Measurements from ENCODE around the gene LEAP2. TPM values are rescaled to one million over a fixed set of nuclear protein-coding genes. Genes with fewer than 3 reads are reported as not detected.

LEAP2 gene
- polyA plus RNA-seq (2011; rRNA removed), result 0.31 and 0.70 TPM in 2 replicates
- polyA minus RNA-seq (2011; rRNA and poly(A)+ RNA removed), result 0.51 TPM in 1 of 2 replicates, not detected in the other

- no peak for TF ChIP-seq CTCF (IDR thresholded peaks at IDR 0.05; ENCODE audit: insufficient read depth, low read depth, low read length)
- ChIA-PET POLR2A (no interaction called here), CTCF (interaction anchor here (0.5 to 1.3 kb wide), 4 partner anchors 10 to 160 kb away, joined by 4 to 6 read pairs (median 4); partner anchors contain the start of gene SHROOM1)
- Histone ChIP-seq H3K4me3 (ENCODE audit: low read depth, low read length) (no peak within 1 kb of the TSS), H3K27me3 (ENCODE audit: control insufficient read depth, insufficient read depth, low read length) (no peaks in the 10 kb centered on the region; the same call in 1 of the 2 replicates), H3K36me3 (ENCODE audit: control insufficient read depth, insufficient read depth, low read length) (peaks cover 11% of the 10 kb centered on the region)
- DNase-seq (ENCODE audit: low read depth), result no peak
These were observed at the start of gene LEAP2 for GRCh38 chr5:132873119-132873929. Gene LEAP2, plus strand, starts transcription at chr5:132873668. Its CDS starts 27 bp downstream, at chr5:132873695.

GRCh38 chr5:132824426-132824825, 49.0 kb upstream of the LEAP2 start:
- DNase-seq (ENCODE audit: low read depth), result no peak
- TF ChIP-seq CTCF (IDR thresholded peaks at IDR 0.05; ENCODE audit: insufficient read depth, low read depth, low read length), result no peak
- ChIA-PET CTCF (interaction anchor here (1.2 to 1.3 kb wide), 3 partner anchors 59 to 298 kb away, joined by 3 to 5 read pairs (median 3); no protein-coding TSS in a partner anchor), POLR2A (no interaction called here)
- Histone ChIP-seq H3K36me3 (ENCODE audit: control insufficient read depth, insufficient read depth, low read length) (peaks cover 9% of the 10 kb centered on the region), H3K4me3 (ENCODE audit: low read depth, low read length) (no peak overlapping the region), H3K27me3 (ENCODE audit: control insufficient read depth, insufficient read depth, low read length) (no peaks in the 10 kb centered on the region)

- no peak for TF ChIP-seq CTCF (IDR thresholded peaks at IDR 0.05; ENCODE audit: insufficient read depth, low read depth, low read length)
- H3K4me3 ChIP-seq (ENCODE audit: low read depth, low read length), result no peak overlapping the region
- CTCF ChIA-PET, result interaction anchor here (1.0 to 9.4 kb wide), 3 partner anchors 10 to 60 kb away, joined by 3 to 111 read pairs (median 5); no protein-coding TSS in a partner anchor
- peaks cover 9% of the 10 kb centered on the region for H3K36me3 ChIP-seq (ENCODE audit: control insufficient read depth, insufficient read depth, low read length)
- DNase-seq (ENCODE audit: low read depth), result no peak
- POLR2A ChIA-PET, result no interaction called here
- no peaks in the 10 kb centered on the region for H3K27me3 ChIP-seq (ENCODE audit: control insufficient read depth, insufficient read depth, low read length)
These were observed 48.2 kb upstream of the LEAP2 start for GRCh38 chr5:132825033-132825833.

- no peak for DNase-seq (ENCODE audit: low read depth)
- peaks cover 9% of the 10 kb centered on the region for H3K36me3 ChIP-seq (ENCODE audit: control insufficient read depth, insufficient read depth, low read length)
- CTCF ChIA-PET, result interaction anchor here (1.0 to 9.4 kb wide), 3 partner anchors 8 to 59 kb away, joined by 3 to 111 read pairs (median 3); no protein-coding TSS in a partner anchor
- H3K27me3 ChIP-seq (ENCODE audit: control insufficient read depth, insufficient read depth, low read length), result no peaks in the 10 kb centered on the region
- no peak overlapping the region for H3K4me3 ChIP-seq (ENCODE audit: low read depth, low read length)
- POLR2A ChIA-PET, result no interaction called here
- TF ChIP-seq CTCF (IDR thresholded peaks at IDR 0.05; ENCODE audit: insufficient read depth, low read depth, low read length), result no peak
These were observed 47.6 kb upstream of the LEAP2 start for GRCh38 chr5:132825834-132826391.

Data from BJ (cell line).